Fibroblast of lung (primary cell): ENCODE measurements around the gene UPK1A.

Experiments
- CTCF ChIP-seq, 2 donors: IDR thresholded peaks in 1 of 2; conservative IDR thresholded peaks in 1 of 2; 1 replicate in 1 of 2; 2 replicates in 1 of 2; pipeline ENCODE4 v1.5.1; 2011 to 2012; ENCODE audit warnings: low read length in 2 of 2, control low read depth in 1 of 2, inconsistent platforms in 1 of 2, low read depth in 1 of 2, mild to moderate bottlenecking in 1 of 2
- EZH2 ChIP-seq: IDR thresholded peaks from 2 replicates; pipeline ENCODE4 v1.5.1; 2012; ENCODE audit warnings: low read length, control low read depth, mild to moderate bottlenecking; ENCODE audit errors: missing control alignments

GRCh38 chr19:35715355-35715809 lies 49.1 kb downstream of the UPK1A start:
- TF ChIP-seq CTCF (conservative IDR thresholded peaks at IDR 0.05 in 1 of 2, IDR thresholded peaks at IDR 0.05 in 1 of 2; ENCODE audit: low read depth in 1 of 2, low read length in 2 of 2) (no peak), EZH2 (no peak)
